GM12878 (cell line): ENCODE measurements around the gene TMEM72. TPM values are rescaled to one million over a fixed set of nuclear protein-coding genes. Genes with fewer than 3 reads are reported as not detected.

ENCODE experiments used
- ATAC-seq: fragments of 200-7000 bp; cut with Tn5 transposase; 3 replicates; pipeline ENCODE4 v1.9.1; 2020; ENCODE audit warnings: mild to moderate bottlenecking, moderate library complexity
- BruUV-seq: library from RNA; stranded (reverse); fragments of 400-500 nt; replicated peaks from 2 replicates; lab custom pipeline; 2021; lab: Mats Ljungman, UMichigan
- CTCF ChIA-PET: fragments of 300-600 bp; sonication (Branson Sonifier 250); formaldehyde crosslinking; extraction: SDS; loops from one replicate; lab custom pipeline; 2021; ENCODE audit warnings: inconsistent platforms; lab: Yijun Ruan, JAX
- POLR2A ChIA-PET: fragments of 350-600 bp; formaldehyde crosslinking; extraction: SDS; loops from one replicate; lab custom pipeline; 2021; ENCODE audit warnings: inconsistent platforms; lab: Charles Lee
- RAD21 ChIA-PET: fragments of 300-600 bp; sonication (Branson Sonifier 250); formaldehyde crosslinking; loops from one replicate; lab custom pipeline; 2023; ENCODE audit warnings: antibody characterized with exemption; ENCODE audit not compliant: unreplicated experiment; lab: Charles Lee
- SMC1A ChIA-PET: fragments of 300-600 bp; sonication (Branson Sonifier 250); formaldehyde crosslinking; loops from one replicate; lab custom pipeline; 2023; ENCODE audit not compliant: unreplicated experiment, uncharacterized antibody; lab: Charles Lee
- DNase-seq: peaks from one replicate; pipeline ENCODE4 v3.0.0-alpha.2; 2011; ENCODE audit warnings: low read depth, low spot score
- FAIRE-seq: peaks from 3 replicates; lab custom pipeline; 2011; peaks lifted over from hg19 to GRCh38; lab: Jason Lieb, UNC
- H2AFZ ChIP-seq: 2 replicates; pipeline ENCODE4 v1.6.0; 2011; ENCODE audit warnings: low read depth, low read length, control low read depth; ENCODE audit not compliant: control insufficient read depth
- H3K27ac ChIP-seq: 2 replicates; pipeline ENCODE4 v1.5.1; 2011; ENCODE audit warnings: control low read depth; ENCODE audit not compliant: control insufficient read depth, insufficient read depth
- H3K27me3 ChIP-seq, 2 experiments: replicated peaks in 1 of 2; 2 replicates each; pipeline versions ENCODE4 v1.6.0 to v1.6.1; 2011; ENCODE audit warnings: low read length in 1 of 2; ENCODE audit not compliant: control insufficient read depth in 2 of 2, insufficient read depth in 2 of 2
- H3K36me3 ChIP-seq, 2 experiments: 2 replicates each; pipeline ENCODE4 v1.5.1; 2011; ENCODE audit warnings: low read length in 1 of 2; ENCODE audit not compliant: control insufficient read depth in 2 of 2, insufficient read depth in 2 of 2
- H3K4me1 ChIP-seq: 2 replicates; pipeline ENCODE4 v1.6.1; 2011; ENCODE audit warnings: mild to moderate bottlenecking, low read length, moderate library complexity, mixed read lengths; ENCODE audit not compliant: control insufficient read depth, insufficient read depth
- H3K4me2 ChIP-seq: 2 replicates; pipeline ENCODE4 v1.6.0; 2011; ENCODE audit warnings: control low read depth; ENCODE audit not compliant: control insufficient read depth, insufficient read depth
- H3K4me3 ChIP-seq: fragments of 200-600 bp; sonication (generic); 2 replicates; pipeline ENCODE4 v1.5.1; 2016
- H3K79me2 ChIP-seq: 2 replicates; pipeline ENCODE4 v1.6.0; 2011; ENCODE audit warnings: low read length; ENCODE audit not compliant: control insufficient read depth, insufficient read depth
- H3K9ac ChIP-seq: 2 replicates; pipeline ENCODE4 v1.8.0; 2011; ENCODE audit warnings: low read length, control low read depth, mixed read lengths; ENCODE audit not compliant: control insufficient read depth, insufficient read depth
- H3K9me3 ChIP-seq: replicated peaks from 3 replicates; pipeline ENCODE4 v1.5.1; 2011; ENCODE audit warnings: mild to moderate bottlenecking, low read length; ENCODE audit not compliant: control insufficient read depth, insufficient read depth
- H4K20me1 ChIP-seq: 2 replicates; pipeline ENCODE4 v1.6.0; 2011; ENCODE audit not compliant: control insufficient read depth, insufficient read depth
- ATF2 ChIP-seq: IDR thresholded peaks from 2 replicates; pipeline ENCODE4 v1.6.1; 2012; ENCODE audit warnings: low read length, inconsistent platforms
- BCL3 ChIP-seq: IDR thresholded peaks from 2 replicates; pipeline ENCODE4 v1.6.1; 2011; ENCODE audit warnings: borderline replicate concordance, low read depth, mild to moderate bottlenecking, moderate library complexity, low read length; ENCODE audit not compliant: insufficient read depth, poor library complexity, severe bottlenecking
- CUX1 ChIP-seq: IDR thresholded peaks from 2 replicates; pipeline ENCODE4 v1.6.1; 2012; ENCODE audit warnings: improper control_type of control experiment, low read depth, low read length; ENCODE audit not compliant: insufficient replicate concordance
- KLF5 ChIP-seq: fragments of 450-650 bp; IDR thresholded peaks from 2 replicates; pipeline ENCODE4 v1.6.1; 2014; ENCODE audit warnings: mild to moderate bottlenecking; ENCODE audit not compliant: partially characterized antibody
- MEF2A ChIP-seq: IDR thresholded peaks from 2 replicates; pipeline ENCODE4 v1.6.1; 2011; ENCODE audit warnings: low read depth, mild to moderate bottlenecking, low read length, moderate library complexity; ENCODE audit not compliant: insufficient read depth
- MEF2B ChIP-seq: fragments of 450-650 bp; IDR thresholded peaks from 2 replicates; pipeline ENCODE4 v1.6.1; 2018; ENCODE audit warnings: mild to moderate bottlenecking, moderate library complexity; ENCODE audit not compliant: partially characterized antibody, poor library complexity, severe bottlenecking
- MTA3 ChIP-seq: IDR thresholded peaks from 2 replicates; pipeline ENCODE4 v1.6.1; 2012; ENCODE audit warnings: low read length, inconsistent platforms, borderline replicate concordance
- MYC ChIP-seq: IDR thresholded peaks from 2 replicates; pipeline ENCODE4 v1.6.1; 2011; ENCODE audit warnings: mild to moderate bottlenecking, low read length, moderate library complexity, inconsistent platforms; ENCODE audit not compliant: insufficient read depth, insufficient replicate concordance, insufficient read length, severe bottlenecking
- POU2F2 ChIP-seq: IDR thresholded peaks from 3 replicates; pipeline ENCODE4 v1.6.1; 2011; ENCODE audit warnings: low read depth, mild to moderate bottlenecking, low read length, borderline replicate concordance
- SMARCA5 ChIP-seq: fragments of 450-650 bp; IDR thresholded peaks from 2 replicates; pipeline ENCODE4 v1.6.1; 2017; ENCODE audit warnings: mild to moderate bottlenecking
- WGBS: methylation state at CpG from one replicate; pipeline ENCODE4 v1.1.6; 2016; ENCODE audit warnings: low lambda C conversion rate; ENCODE audit not compliant: insufficient replicate concordance, insufficient coverage; ENCODE audit errors: missing lambda C conversion rate; 5-methylcytosine and 5-hydroxymethylcytosine counted together
- in situ Hi-C: fragments of 300-500 bp; cut with MboI; formaldehyde crosslinking; loops from 9 replicates; pipeline ENCODE4 v1.14.3; 2018; ENCODE audit warnings: mixed read lengths
- intact Hi-C: fragments of 100-400 bp; cut with micrococcal nuclease; formaldehyde crosslinking; loops from one replicate; pipeline ENCODE4 v1.14.2; 2022; ENCODE audit not compliant: unreplicated experiment
- polyA plus RNA-seq, 11 experiments: library from polyadenylated mRNA; depleted of rRNA in 4 of 11; unstranded in 6 of 11; stranded (reverse) in 5 of 11; fragments of >200 nt; fragmentation: Nextera tagmentation in 4 of 11; fragmentation: Illumina TruSeq in 1 of 11; extraction: Ambion mirVana in 4 of 11; extraction: Trizol in 1 of 11; gene quantifications; 1 replicate in 1 of 11; 2 replicates in 10 of 11; pipeline versions ENCODE4 v1.2.1 to v1.2.3, GENCODE V29; 2011 to 2016; ENCODE audit warnings: inconsistent platforms in 2 of 11, missing spikeins in 2 of 11, low read depth in 1 of 11
- total RNA-seq, 4 experiments: library from RNA; depleted of rRNA in 3 of 4; stranded (reverse); fragments of >200 nt in 3 of 4; fragmentation: Illumina TruSeq in 1 of 4; extraction: Trizol in 1 of 4; gene quantifications; 2 replicates each; pipeline versions ENCODE4 v1.2.1 to v1.2.3, GENCODE V29; 2013 to 2021
- TF ChIP-seq, protein P1 (sequence below): fragments of 450-650 bp; formaldehyde crosslinking; IDR thresholded peaks from 2 replicates; pipeline ENCODE4 v1.4.0; 2020; ENCODE audit warnings: mild to moderate bottlenecking, moderate library complexity

TMEM72 gene
- total and polyA plus RNA-seq, 10 of the 15 experiments (the other 5 are each of a cell fraction or from before 2014, with no cell fraction given) = 0.12 TPM; not detected in 9

DNA sequence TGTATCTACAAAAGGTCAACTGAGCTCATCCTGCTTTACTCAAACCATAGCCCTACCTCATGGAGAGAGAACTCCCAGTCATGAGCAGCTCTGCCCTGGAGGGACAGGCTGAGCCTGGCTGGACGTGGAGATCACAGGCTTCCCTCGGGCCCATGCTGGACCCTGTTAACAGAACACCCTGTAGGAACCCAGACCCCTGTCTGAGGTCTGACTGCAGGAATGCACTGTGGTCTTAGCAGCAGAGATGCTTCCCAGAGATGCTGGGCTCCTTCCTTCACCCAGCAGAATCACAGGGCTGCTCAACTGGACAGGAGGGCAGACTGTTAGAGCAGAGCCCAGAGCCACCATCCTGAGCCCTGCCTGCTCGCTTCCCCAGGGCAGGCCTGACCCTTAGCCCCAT is 814 bp downstream of the TMEM72 start:
- no peak for ATAC-seq
- intact Hi-C loops (no loop called here), in situ Hi-C loops (no loop called here)
- no peak overlapping the region for H2AFZ ChIP-seq
- RAD21 ChIA-PET = interaction anchor here (2.7 kb wide), 1 partner anchor 16 kb away, joined by 9 read pairs; no protein-coding TSS in a partner anchor
- no peaks in the 10 kb centered on the region for H4K20me1 ChIP-seq
- H3K4me2 ChIP-seq = no peak overlapping the region
- peaks cover 5% of the 10 kb centered on the region; the same call in 1 of the 2 replicates for H3K4me1 ChIP-seq
- WGBS = 0% methylated on average over 3 of the region's 3 CpGs
- H3K4me3 ChIP-seq = no peak overlapping the region
- no peaks in the 10 kb centered on the region for H3K9me3 ChIP-seq
- FAIRE-seq = no peak
- H3K36me3 ChIP-seq = no peaks in the 10 kb centered on the region
- DNase-seq = no peak
- POLR2A ChIA-PET = no interaction called here
- H3K79me2 ChIP-seq = no peaks in the 10 kb centered on the region
- H3K9ac ChIP-seq = no peak overlapping the region
- CTCF ChIA-PET = interaction anchor here (1.0 to 2.8 kb wide), 2 partner anchors 21 to 34 kb away, joined by 3 to 8 read pairs; no protein-coding TSS in a partner anchor
- peaks cover 0 to 3% of the 10 kb centered on the region in 2 experiments; a peak in 1 of 4 replicates for H3K27me3 ChIP-seq
- H3K27ac ChIP-seq = no peak overlapping the region
- no TSS peak for BruUV-seq
- SMC1A ChIA-PET = no interaction called here
- TF ChIP-seq KLF5 (no peak), ATF2 (no peak), MEF2B (no peak), BCL3 (no peak), SMARCA5 (no peak), CUX1 (no peak), POU2F2 (no peak), MEF2A (no peak), MYC (no peak), MTA3 (no peak)
- TF ChIP-seq, protein P1, sequence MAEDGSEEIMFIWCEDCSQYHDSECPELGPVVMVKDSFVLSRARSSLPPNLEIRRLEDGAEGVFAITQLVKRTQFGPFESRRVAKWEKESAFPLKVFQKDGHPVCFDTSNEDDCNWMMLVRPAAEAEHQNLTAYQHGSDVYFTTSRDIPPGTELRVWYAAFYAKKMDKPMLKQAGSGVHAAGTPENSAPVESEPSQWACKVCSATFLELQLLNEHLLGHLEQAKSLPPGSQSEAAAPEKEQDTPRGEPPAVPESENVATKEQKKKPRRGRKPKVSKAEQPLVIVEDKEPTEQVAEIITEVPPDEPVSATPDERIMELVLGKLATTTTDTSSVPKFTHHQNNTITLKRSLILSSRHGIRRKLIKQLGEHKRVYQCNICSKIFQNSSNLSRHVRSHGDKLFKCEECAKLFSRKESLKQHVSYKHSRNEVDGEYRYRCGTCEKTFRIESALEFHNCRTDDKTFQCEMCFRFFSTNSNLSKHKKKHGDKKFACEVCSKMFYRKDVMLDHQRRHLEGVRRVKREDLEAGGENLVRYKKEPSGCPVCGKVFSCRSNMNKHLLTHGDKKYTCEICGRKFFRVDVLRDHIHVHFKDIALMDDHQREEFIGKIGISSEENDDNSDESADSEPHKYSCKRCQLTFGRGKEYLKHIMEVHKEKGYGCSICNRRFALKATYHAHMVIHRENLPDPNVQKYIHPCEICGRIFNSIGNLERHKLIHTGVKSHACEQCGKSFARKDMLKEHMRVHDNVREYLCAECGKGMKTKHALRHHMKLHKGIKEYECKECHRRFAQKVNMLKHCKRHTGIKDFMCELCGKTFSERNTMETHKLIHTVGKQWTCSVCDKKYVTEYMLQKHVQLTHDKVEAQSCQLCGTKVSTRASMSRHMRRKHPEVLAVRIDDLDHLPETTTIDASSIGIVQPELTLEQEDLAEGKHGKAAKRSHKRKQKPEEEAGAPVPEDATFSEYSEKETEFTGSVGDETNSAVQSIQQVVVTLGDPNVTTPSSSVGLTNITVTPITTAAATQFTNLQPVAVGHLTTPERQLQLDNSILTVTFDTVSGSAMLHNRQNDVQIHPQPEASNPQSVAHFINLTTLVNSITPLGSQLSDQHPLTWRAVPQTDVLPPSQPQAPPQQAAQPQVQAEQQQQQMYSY (CRISPR knock-in tag) = no peak
